ENCODE data around the gene RBL2. TPM values are rescaled to one million over a fixed set of nuclear protein-coding genes. Genes with fewer than 3 reads are reported as not detected.

The RBL2 gene
- total and polyA plus RNA-seq, 11 donors = 16.7 to 50.1 (median 36.6) TPM

DNA sequence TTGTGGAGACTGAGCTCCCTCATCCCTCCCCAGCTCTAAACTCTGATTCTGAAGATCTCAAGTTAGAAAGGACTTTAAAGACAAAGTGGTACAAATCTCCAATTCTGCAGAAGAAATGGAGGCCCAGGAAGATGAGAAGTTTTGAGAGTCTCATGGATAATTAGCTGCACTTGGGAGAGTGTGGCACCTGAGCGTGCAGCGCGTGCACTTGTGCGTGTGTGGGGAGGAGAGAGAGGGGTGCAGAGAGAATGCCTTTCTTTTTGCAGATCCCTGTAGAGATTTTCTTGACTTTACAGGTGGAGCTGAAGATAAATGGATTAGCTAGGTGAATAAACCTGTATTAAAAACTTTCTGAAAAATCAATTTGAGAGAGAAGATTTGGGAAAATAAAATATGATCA lies 83.6 kb downstream of the RBL2 start:
- Histone ChIP-seq H3K27ac (peak overlapping the region; percentile 71 to 94 (median 88)), H3K9me3 (peaks cover 0 to 5% (median 0%) of the 10 kb centered on the region in 12 donors), H3K36me3 (no peaks in the 10 kb centered on the region), H3K4me3 (peak overlapping the region in 1 of 12 donors; percentile 28), H3K4me1 (peaks cover 0 to 35% (median 11%) of the 10 kb centered on the region in 12 donors), H3K27me3 (no peaks in the 10 kb centered on the region)
- no peak for TF ChIP-seq POLR2A (IDR thresholded peaks at IDR 0.05)
- TF ChIP-seq, protein P1, sequence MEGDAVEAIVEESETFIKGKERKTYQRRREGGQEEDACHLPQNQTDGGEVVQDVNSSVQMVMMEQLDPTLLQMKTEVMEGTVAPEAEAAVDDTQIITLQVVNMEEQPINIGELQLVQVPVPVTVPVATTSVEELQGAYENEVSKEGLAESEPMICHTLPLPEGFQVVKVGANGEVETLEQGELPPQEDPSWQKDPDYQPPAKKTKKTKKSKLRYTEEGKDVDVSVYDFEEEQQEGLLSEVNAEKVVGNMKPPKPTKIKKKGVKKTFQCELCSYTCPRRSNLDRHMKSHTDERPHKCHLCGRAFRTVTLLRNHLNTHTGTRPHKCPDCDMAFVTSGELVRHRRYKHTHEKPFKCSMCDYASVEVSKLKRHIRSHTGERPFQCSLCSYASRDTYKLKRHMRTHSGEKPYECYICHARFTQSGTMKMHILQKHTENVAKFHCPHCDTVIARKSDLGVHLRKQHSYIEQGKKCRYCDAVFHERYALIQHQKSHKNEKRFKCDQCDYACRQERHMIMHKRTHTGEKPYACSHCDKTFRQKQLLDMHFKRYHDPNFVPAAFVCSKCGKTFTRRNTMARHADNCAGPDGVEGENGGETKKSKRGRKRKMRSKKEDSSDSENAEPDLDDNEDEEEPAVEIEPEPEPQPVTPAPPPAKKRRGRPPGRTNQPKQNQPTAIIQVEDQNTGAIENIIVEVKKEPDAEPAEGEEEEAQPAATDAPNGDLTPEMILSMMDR (IDR thresholded peaks at IDR 0.05) = no peak
- ATAC-seq (no peak), DNase-seq (no peak)
- intact Hi-C loops (cut with DNase I) = loop anchor here in 2 of 10 donors (10.0 kb wide), 2 partner anchors 83 to 193 kb away; partner anchors contain the start of gene RBL2 (in 1 of the 2)
- WGBS, 4 donors = 94 to 98% (median 97%) methylated on average over 4 of the region's 4 CpGs

DNA sequence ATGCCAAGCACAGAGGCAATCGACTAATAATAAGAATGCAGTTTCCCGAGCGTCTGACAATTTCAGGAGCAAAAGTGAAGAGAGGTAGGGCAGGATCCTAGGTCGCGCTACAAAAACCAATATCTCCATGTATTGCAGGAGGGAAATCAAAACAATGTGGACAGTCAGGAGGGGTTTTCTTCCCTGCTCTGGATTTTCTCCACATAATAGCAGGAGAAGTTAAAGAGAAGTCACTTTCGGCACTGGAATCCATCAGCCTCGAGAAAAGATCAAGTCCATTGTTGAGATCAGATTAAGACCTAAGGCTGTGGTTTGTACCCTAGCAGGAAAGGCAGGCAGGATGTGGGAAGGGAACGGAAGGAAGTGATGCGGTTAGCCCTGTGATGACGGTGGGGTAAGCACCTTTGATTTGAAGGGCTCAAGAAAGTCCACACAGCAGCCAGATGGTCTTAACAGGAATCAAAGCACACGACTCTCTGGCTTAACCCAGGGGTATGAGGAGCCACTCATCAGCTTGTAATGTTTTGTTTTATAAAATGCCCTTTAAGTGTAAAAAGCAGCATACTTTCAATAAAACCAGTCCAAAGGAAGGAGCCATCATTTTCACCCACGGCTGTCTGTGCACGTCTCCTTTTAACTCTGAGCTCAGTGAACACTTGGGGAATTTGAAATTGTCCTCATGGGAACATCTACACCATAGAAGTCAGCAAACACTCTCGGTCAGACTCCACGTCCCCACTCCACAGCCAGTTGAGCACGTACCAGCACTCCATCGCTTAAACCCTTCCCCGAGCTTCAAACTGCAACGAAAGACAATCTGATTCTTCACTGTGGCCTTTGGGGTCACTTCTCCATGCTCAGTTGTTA lies 84.5 kb downstream of the RBL2 start:
- H3K4me1 ChIP-seq = peaks cover 0 to 35% (median 11%) of the 10 kb centered on the region in 12 donors
- DNase-seq (peak in 4 of 5 donors; percentile 58 to 76 (median 66)), ATAC-seq (peak; percentile 77 to 93 (median 88))
- peak overlapping the region in 4 of 12 donors; percentile 20 to 35 (median 25) for H3K4me3 ChIP-seq
- intact Hi-C loops (cut with DNase I) = loop anchor here in 2 of 10 donors (10.0 kb wide), 2 partner anchors 84 to 194 kb away; partner anchors contain the start of gene RBL2 (in 1 of the 2)
- TF ChIP-seq, protein P1 (IDR thresholded peaks at IDR 0.05) = no peak
- peak in 1 of 2 donors; percentile 45 for TF ChIP-seq POLR2A (IDR thresholded peaks at IDR 0.05)
- no peaks in the 10 kb centered on the region for H3K36me3 ChIP-seq
- H3K27ac ChIP-seq = peak overlapping the region; percentile 71 to 94 (median 88)
- 58 to 69% (median 60%) methylated on average over 19 of the region's 19 CpGs for WGBS, 4 donors
- H3K27me3 ChIP-seq = no peaks in the 10 kb centered on the region
- peaks cover 0 to 5% (median 0%) of the 10 kb centered on the region in 12 donors for H3K9me3 ChIP-seq

DNA sequence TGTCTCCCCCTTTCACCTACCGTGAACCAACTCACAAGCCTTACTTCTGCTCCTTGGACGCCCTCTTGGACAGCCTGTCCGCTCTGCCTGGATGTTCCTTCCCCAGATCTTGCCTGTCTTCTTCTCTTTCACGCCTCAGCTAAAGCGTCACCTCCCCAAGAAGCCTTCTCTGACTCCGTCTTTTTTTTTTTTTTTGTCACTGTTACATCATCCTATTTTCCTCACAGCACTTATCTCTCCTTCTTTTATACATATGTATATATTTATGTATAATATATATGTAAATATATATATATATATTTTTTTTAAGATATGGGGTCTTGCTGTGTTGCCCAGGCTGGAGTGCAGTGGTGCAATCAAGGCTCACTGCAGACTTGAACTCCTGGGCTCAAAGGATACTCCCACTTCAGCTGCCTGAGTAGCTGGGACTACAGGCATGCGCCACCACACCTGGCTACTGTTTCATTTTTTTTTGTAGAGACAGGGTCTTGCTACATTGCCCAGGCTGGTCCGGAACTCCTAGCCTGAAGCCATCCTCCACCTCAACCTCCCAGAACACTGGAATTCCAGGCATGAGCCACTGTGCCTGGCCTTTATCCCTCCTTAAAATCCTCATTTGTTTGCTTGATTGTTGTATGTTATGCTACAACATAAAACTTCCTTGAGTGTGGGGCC lies 85.3 kb downstream of the RBL2 start:
- Histone ChIP-seq H3K27ac (peak overlapping the region; percentile 71 to 93 (median 88)), H3K4me1 (peaks cover 0 to 35% (median 11%) of the 10 kb centered on the region in 12 donors), H3K36me3 (no peaks in the 10 kb centered on the region), H3K27me3 (no peaks in the 10 kb centered on the region), H3K9me3 (peaks cover 0 to 5% (median 0%) of the 10 kb centered on the region in 12 donors), H3K4me3 (peak overlapping the region in 1 of 12 donors; percentile 28)
- intact Hi-C loops (cut with DNase I) = loop anchor here in 2 of 10 donors (10.0 kb wide), 2 partner anchors 85 to 195 kb away; partner anchors contain the start of gene RBL2 (in 1 of the 2)
- TF ChIP-seq, protein P1 (IDR thresholded peaks at IDR 0.05) = no peak
- no peak for TF ChIP-seq POLR2A (IDR thresholded peaks at IDR 0.05)
- DNase-seq (no peak), ATAC-seq (no peak)
- 90 to 95% (median 92%) methylated on average over 8 of the region's 8 CpGs for WGBS, 4 donors
